ENCODE data around the gene MSX1. TPM values are rescaled to one million over a fixed set of nuclear protein-coding genes. Genes with fewer than 3 reads are reported as not detected.
A peak's percentile ranks its signal among the peaks of the same experiment; 100 is the strongest.

MSX1 gene
- polyA plus RNA-seq, 2 of the 4 experiments (the other 2 are of a cell fraction) = 2.2 to 2.8 TPM

DNA sequence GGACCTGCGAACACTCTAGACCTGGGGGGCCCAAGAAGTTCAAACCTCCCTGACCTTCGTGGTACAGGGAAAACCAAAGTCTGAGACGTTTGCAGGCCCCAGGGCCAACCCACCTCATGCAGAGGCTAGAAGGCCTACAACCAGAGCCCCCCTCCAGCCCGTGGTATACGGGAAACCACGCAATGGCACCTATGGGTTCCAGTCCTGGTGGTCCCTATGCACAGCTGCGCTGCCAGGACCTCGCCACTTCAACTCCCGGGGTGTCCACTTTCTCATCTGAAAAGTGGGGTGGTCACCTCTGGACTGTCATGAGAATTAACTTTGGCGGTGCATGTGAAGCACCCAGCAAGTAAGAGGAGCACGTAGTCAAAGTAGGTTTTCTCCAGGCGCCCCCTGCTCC, 8.4 kb upstream of the MSX1 start:
- ChIA-PET CTCF (no interaction called here), POLR2A (no interaction called here)
- TF ChIP-seq HOXB5 (CRISPR knock-in tag; IDR thresholded peaks at IDR 0.05) (no peak), ZNF302 (CRISPR knock-in tag; IDR thresholded peaks at IDR 0.05) (no peak)
- Histone ChIP-seq H3K4me2 (no peak overlapping the region), H3K4me3 (no peak overlapping the region), H3K9me3 (no peaks in the 10 kb centered on the region), H3K4me1 (no peaks in the 10 kb centered on the region), H3K27ac (no peak overlapping the region)
- DNase-seq (ENCODE audit: low read depth in 1 of 2, low spot score in 1 of 2) (no peak), ATAC-seq (no peak), FAIRE-seq (no peak)
- WGBS (ENCODE audit: missing lambda C conversion rate) = 78% methylated on average over 7 of the region's 12 CpGs

DNA sequence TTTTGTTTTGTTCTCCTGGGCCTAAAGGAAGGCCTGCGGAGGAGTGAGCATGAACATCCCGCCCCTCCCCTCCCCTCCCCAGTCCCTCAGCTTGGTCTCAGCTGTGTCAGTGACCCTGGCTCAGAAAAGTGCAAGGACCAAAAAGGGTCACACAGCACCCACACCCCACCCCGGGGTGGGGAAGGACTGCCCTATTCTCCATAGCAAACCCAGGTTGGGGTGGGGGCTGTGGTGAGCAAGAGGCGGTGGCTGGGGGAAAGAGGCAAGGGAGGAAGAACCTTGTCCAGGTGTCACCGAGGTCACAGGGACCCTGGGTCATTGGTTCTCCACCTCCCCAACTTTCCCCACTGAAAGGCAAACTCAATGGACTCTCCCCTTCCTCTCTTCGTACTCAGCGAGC, 7.6 kb upstream of the MSX1 start:
- DNase-seq (ENCODE audit: low read depth in 1 of 2, low spot score in 1 of 2) (no peak), FAIRE-seq (no peak), ATAC-seq (no peak)
- WGBS (ENCODE audit: missing lambda C conversion rate) = 71% methylated on average over 5 of the region's 7 CpGs
- POLR2A ChIA-PET = no interaction called here
- Histone ChIP-seq H3K4me2 (no peak overlapping the region), H3K27ac (no peak overlapping the region), H3K4me3 (no peak overlapping the region), H3K4me1 (no peaks in the 10 kb centered on the region), H3K9me3 (no peaks in the 10 kb centered on the region)
- TF ChIP-seq CHD4 (IDR thresholded peaks at IDR 0.05; ENCODE audit: borderline replicate concordance) (no peak), RNF2 (IDR thresholded peaks at IDR 0.05; ENCODE audit: borderline replicate concordance, low read depth) (no peak), RCOR1 (IDR thresholded peaks at IDR 0.05; ENCODE audit: low read depth, low read length) (no peak), EHF (CRISPR knock-in tag; IDR thresholded peaks at IDR 0.05) (no peak), ZC3H11A (IDR thresholded peaks at IDR 0.05) (no peak), TP53 (CRISPR knock-in tag; IDR thresholded peaks at IDR 0.05) (no peak), ESRRA (IDR thresholded peaks at IDR 0.05; ENCODE audit: borderline replicate concordance, low read length) (no peak), CHD2 (IDR thresholded peaks at IDR 0.05; ENCODE audit: low read length, partially characterized antibody) (no peak), NPAS2 (CRISPR knock-in tag; IDR thresholded peaks at IDR 0.05; ENCODE audit: borderline replicate concordance) (no peak)
- TF ChIP-seq, protein P1, sequence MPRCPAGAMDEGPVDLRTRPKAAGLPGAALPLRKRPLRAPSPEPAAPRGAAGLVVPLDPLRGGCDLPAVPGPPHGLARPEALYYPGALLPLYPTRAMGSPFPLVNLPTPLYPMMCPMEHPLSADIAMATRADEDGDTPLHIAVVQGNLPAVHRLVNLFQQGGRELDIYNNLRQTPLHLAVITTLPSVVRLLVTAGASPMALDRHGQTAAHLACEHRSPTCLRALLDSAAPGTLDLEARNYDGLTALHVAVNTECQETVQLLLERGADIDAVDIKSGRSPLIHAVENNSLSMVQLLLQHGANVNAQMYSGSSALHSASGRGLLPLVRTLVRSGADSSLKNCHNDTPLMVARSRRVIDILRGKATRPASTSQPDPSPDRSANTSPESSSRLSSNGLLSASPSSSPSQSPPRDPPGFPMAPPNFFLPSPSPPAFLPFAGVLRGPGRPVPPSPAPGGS (IDR thresholded peaks at IDR 0.05) = no peak
- TF ChIP-seq, protein P2, sequence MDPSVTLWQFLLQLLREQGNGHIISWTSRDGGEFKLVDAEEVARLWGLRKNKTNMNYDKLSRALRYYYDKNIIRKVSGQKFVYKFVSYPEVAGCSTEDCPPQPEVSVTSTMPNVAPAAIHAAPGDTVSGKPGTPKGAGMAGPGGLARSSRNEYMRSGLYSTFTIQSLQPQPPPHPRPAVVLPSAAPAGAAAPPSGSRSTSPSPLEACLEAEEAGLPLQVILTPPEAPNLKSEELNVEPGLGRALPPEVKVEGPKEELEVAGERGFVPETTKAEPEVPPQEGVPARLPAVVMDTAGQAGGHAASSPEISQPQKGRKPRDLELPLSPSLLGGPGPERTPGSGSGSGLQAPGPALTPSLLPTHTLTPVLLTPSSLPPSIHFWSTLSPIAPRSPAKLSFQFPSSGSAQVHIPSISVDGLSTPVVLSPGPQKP (IDR thresholded peaks at IDR 0.05; ENCODE audit: low read depth, low read length) = no peak
- CTCF ChIA-PET = no interaction called here

DNA sequence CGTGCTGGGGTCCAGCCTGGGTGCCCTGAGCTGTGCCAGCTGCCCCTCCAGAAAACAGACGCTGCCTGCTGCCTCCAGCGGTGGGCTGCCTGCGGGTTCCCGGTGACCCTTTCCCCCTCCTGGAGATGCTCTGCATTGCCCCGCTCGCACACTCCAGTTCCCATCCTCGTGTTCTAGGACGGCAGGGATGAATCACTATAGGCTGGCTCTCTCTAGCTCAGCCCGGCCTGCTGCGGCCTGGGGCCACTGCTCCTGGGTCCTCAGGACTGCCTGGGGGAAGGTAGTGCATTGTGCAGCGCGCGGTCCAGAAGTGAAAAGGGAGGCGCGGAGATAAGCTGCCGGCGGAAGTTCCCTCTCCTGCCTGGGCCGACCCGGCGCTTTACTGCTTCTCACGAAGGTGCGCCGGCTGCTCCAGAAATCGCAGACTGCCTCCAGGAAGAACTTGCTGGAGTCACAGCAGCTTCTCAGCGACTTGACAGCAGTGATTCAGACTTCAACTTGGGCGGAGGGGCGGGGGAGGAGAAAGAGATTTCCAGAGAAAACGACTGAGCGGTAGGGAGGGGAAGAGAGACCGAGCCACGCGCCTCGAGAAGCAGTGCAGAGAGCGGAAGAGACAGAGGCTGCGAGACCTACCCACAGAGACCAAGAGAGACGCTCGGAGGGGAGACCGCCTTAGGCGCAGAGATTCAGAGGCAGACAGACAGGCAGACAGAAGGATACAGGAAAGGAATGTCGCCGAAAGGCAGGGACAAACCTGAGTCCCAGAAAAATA, 6.7 kb upstream of the MSX1 start:
- ChIA-PET POLR2A (no interaction called here), CTCF (no interaction called here)
- H3K27ac ChIP-seq = no peak overlapping the region
- TF ChIP-seq RFX5 (IDR thresholded peaks at IDR 0.05) (no peak), NPAS2 (CRISPR knock-in tag; IDR thresholded peaks at IDR 0.05; ENCODE audit: borderline replicate concordance) (no peak), RNF2 (IDR thresholded peaks at IDR 0.05; ENCODE audit: borderline replicate concordance, low read depth) (no peak), NFE2L2 (conservative IDR thresholded peaks at IDR 0.05; ENCODE audit: low read length) (no peak), CHD4 (IDR thresholded peaks at IDR 0.05; ENCODE audit: borderline replicate concordance) (no peak), TP53 (CRISPR knock-in tag; IDR thresholded peaks at IDR 0.05) (no peak), KDM1A (IDR thresholded peaks at IDR 0.05; ENCODE audit: low read depth) (no peak), TFCP2L1 (CRISPR knock-in tag; IDR thresholded peaks at IDR 0.05) (no peak)
- TF ChIP-seq, protein P3, sequence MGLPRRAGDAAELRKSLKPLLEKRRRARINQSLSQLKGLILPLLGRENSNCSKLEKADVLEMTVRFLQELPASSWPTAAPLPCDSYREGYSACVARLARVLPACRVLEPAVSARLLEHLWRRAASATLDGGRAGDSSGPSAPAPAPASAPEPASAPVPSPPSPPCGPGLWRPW (IDR thresholded peaks at IDR 0.05) = no peak
- TF ChIP-seq, protein P1 (IDR thresholded peaks at IDR 0.05) = no peak
- H3K4me3 ChIP-seq = no peak overlapping the region
- H3K4me1 ChIP-seq = no peaks in the 10 kb centered on the region
- no peak for FAIRE-seq
- peak; percentile 45 to 71; a peak in 5 of 6 replicates for ATAC-seq
- DNase-seq (ENCODE audit: low read depth in 1 of 2, low spot score in 1 of 2) = no peak
- WGBS (ENCODE audit: missing lambda C conversion rate) = 74% methylated on average over 21 of the region's 42 CpGs
- no peak overlapping the region for H3K4me2 ChIP-seq
- H3K9me3 ChIP-seq = no peaks in the 10 kb centered on the region

All from A549 (cell line).